SK-N-SH (cell line): ENCODE data around the gene POMGNT1. TPM values are rescaled to one million over a fixed set of nuclear protein-coding genes. Genes with fewer than 3 reads are reported as not detected.

Experiments
- CTCF ChIA-PET: fragments of 300-600, 350-600 bp; formaldehyde crosslinking; extraction: SDS; loops from one replicate; lab custom pipeline; 2021; lab: Yijun Ruan, JAX
- POLR2A ChIA-PET: fragments of 350-600 bp; sonication (Branson Sonifier 250); formaldehyde crosslinking; extraction: SDS; loops from one replicate; lab custom pipeline; 2020; ENCODE audit warnings: antibody characterized with exemption, inconsistent platforms; lab: Yijun Ruan, JAX
- DNase-seq: peaks from one replicate; pipeline ENCODE4 v3.0.0; 2012
- H2AFZ ChIP-seq: fragments of 200-600 bp; sonication (generic); 2 replicates; pipeline ENCODE4 v1.8.1; 2016; ENCODE audit warnings: antibody characterized with exemption, mild to moderate bottlenecking, low read depth
- H3F3A ChIP-seq: fragments of 200-600 bp; sonication (generic); replicated peaks from 2 replicates; pipeline ENCODE3; 2016; ENCODE audit warnings: antibody characterized with exemption, mild to moderate bottlenecking; ENCODE audit not compliant: insufficient read depth
- H3K27ac ChIP-seq, 2 experiments: fragments of 200-500 bp in 1 of 2; fragments of 200-600 bp in 1 of 2; sonication (Bioruptor generic) in 1 of 2; sonication (generic), shearing (Covaris generic) in 1 of 2; 2 replicates each; pipeline versions ENCODE4 v1.5.1 to v1.6.1; 2014 to 2016; ENCODE audit warnings: low read depth in 2 of 2, inconsistent platforms in 1 of 2, low read length in 1 of 2, mild to moderate bottlenecking in 1 of 2, mixed read lengths in 1 of 2
- H3K27me3 ChIP-seq: fragments of 200-600 bp; sonication (generic), shearing (Covaris generic); 2 replicates; pipeline ENCODE4 v1.6.1; 2016; ENCODE audit warnings: mixed run types; ENCODE audit not compliant: insufficient read depth
- H3K36me3 ChIP-seq, 2 experiments: fragments of 200-500 bp in 1 of 2; fragments of 200-600 bp in 1 of 2; sonication (Bioruptor generic) in 1 of 2; sonication (generic) in 1 of 2; replicated peaks in 1 of 2; 2 replicates each; pipeline versions ENCODE3 to v1.5.1; 2014 to 2016; ENCODE audit warnings: low read length in 1 of 2, mild to moderate bottlenecking in 1 of 2; ENCODE audit not compliant: insufficient read depth in 2 of 2, control insufficient read depth in 1 of 2
- H3K4me1 ChIP-seq, 2 experiments: fragments of 200-500 bp in 1 of 2; fragments of 200-600 bp in 1 of 2; sonication (Bioruptor generic) in 1 of 2; sonication (generic), shearing (Covaris generic) in 1 of 2; 2 replicates each; pipeline versions ENCODE4 v1.5.1 to v1.6.1; 2014 to 2016; ENCODE audit warnings: low read depth in 1 of 2, low read length in 1 of 2, mixed run types in 1 of 2; ENCODE audit not compliant: insufficient read depth in 2 of 2, control insufficient read depth in 1 of 2
- H3K4me2 ChIP-seq: fragments of 200-600 bp; sonication (generic), shearing (Covaris generic); 2 replicates; pipeline ENCODE4 v1.6.1; 2017; ENCODE audit warnings: mixed run types
- H3K4me3 ChIP-seq, 2 experiments: fragments of 200-500 bp in 1 of 2; fragments of 200-600 bp in 1 of 2; sonication (Bioruptor generic) in 1 of 2; sonication (generic), shearing (Covaris generic) in 1 of 2; 2 replicates each; pipeline versions ENCODE4 v1.5.1 to v1.8.1; 2014 to 2016; ENCODE audit warnings: low read depth in 2 of 2, inconsistent platforms in 1 of 2, low read length in 1 of 2, mild to moderate bottlenecking in 1 of 2, mixed read lengths in 1 of 2, moderate library complexity in 1 of 2
- H3K79me2 ChIP-seq: fragments of 200-600 bp; sonication (generic); 2 replicates; pipeline ENCODE4 v1.8.1; 2017; ENCODE audit warnings: mild to moderate bottlenecking; ENCODE audit not compliant: insufficient read depth
- H3K9ac ChIP-seq: fragments of 200-600 bp; sonication (generic); 2 replicates; pipeline ENCODE4 v1.6.1; 2017; ENCODE audit warnings: mixed run types
- H3K9me2 ChIP-seq: fragments of 200-600 bp; sonication (generic); 2 replicates; pipeline ENCODE4 v1.6.1; 2017; ENCODE audit warnings: mixed run types
- H3K9me3 ChIP-seq: fragments of 200-600 bp; sonication (generic); 2 replicates; pipeline ENCODE4 v1.6.1; 2017; ENCODE audit warnings: mixed run types, mild to moderate bottlenecking, moderate library complexity
- H4K20me1 ChIP-seq: fragments of 200-600 bp; sonication (generic); 2 replicates; pipeline ENCODE4 v1.6.1; 2017; ENCODE audit warnings: mild to moderate bottlenecking, mixed run types; ENCODE audit not compliant: insufficient read depth
- EP300 ChIP-seq, 2 experiments: IDR thresholded peaks; 2 replicates each; pipeline versions ENCODE4 v1.4.0 to v1.6.1; 2012; ENCODE audit warnings: borderline replicate concordance in 1 of 2, low read depth in 1 of 2, low read length in 1 of 2
- FOSL2 ChIP-seq: IDR thresholded peaks from 2 replicates; pipeline ENCODE4 v1.4.0; 2012; ENCODE audit warnings: low read depth, mild to moderate bottlenecking, moderate library complexity, borderline replicate concordance
- FOXJ3 ChIP-seq: sonication (generic); formaldehyde crosslinking; IDR thresholded peaks from 2 replicates; pipeline ENCODE4 v1.5.1; 2020; ENCODE audit warnings: mild to moderate bottlenecking, missing genetic modification reagents
- GABPA ChIP-seq: IDR thresholded peaks from 2 replicates; pipeline ENCODE4 v1.4.0; 2012; ENCODE audit warnings: low read depth, mild to moderate bottlenecking
- GATA2 ChIP-seq: sonication (generic); formaldehyde crosslinking; IDR thresholded peaks from 2 replicates; pipeline ENCODE4 v1.5.0; 2020; ENCODE audit warnings: mild to moderate bottlenecking, missing genetic modification reagents
- JUND ChIP-seq: IDR thresholded peaks from 2 replicates; pipeline ENCODE4 v1.4.0; 2012
- NFIC ChIP-seq: IDR thresholded peaks from 2 replicates; pipeline ENCODE4 v1.4.0; 2012; ENCODE audit warnings: borderline replicate concordance
- NRF1 ChIP-seq: IDR thresholded peaks from 2 replicates; pipeline ENCODE4 v1.6.1; 2012; ENCODE audit warnings: low read depth, mild to moderate bottlenecking, low read length
- PBX3 ChIP-seq: IDR thresholded peaks from 2 replicates; pipeline ENCODE4; 2012
- RAD21 ChIP-seq: IDR thresholded peaks from 2 replicates; pipeline ENCODE4 v1.6.1; 2012; ENCODE audit warnings: mild to moderate bottlenecking, low read length
- RCOR1 ChIP-seq: fragments of 150-350 bp; IDR thresholded peaks from 2 replicates; pipeline ENCODE4 v1.6.1; 2017; ENCODE audit warnings: antibody characterized with exemption, low read length
- RFX5 ChIP-seq: IDR thresholded peaks from 2 replicates; pipeline ENCODE4 v1.6.1; 2012; ENCODE audit warnings: mild to moderate bottlenecking, improper control_type of control experiment, low read length
- RXRA ChIP-seq: IDR thresholded peaks from 2 replicates; pipeline ENCODE4 v1.4.0; 2012; ENCODE audit warnings: low read depth, mild to moderate bottlenecking, borderline replicate concordance
- SIN3A ChIP-seq: IDR thresholded peaks from 2 replicates; pipeline ENCODE4 v1.6.1; 2012; ENCODE audit warnings: low read depth, mild to moderate bottlenecking, low read length, moderate library complexity, borderline replicate concordance
- TAF1 ChIP-seq: IDR thresholded peaks from 2 replicates; pipeline ENCODE4 v1.6.1; 2012; ENCODE audit warnings: low read depth, mild to moderate bottlenecking, low read length, moderate library complexity, borderline replicate concordance
- TEAD4 ChIP-seq: IDR thresholded peaks from 2 replicates; pipeline ENCODE4 v1.4.0; 2012; ENCODE audit warnings: mild to moderate bottlenecking, borderline replicate concordance; ENCODE audit not compliant: insufficient read depth
- WGBS: methylation state at CpG from one replicate; pipeline ENCODE4 v1.1.6; 2017; ENCODE audit warnings: low lambda C conversion rate; 5-methylcytosine and 5-hydroxymethylcytosine counted together
- polyA plus RNA-seq, 3 experiments: library from polyadenylated mRNA; depleted of rRNA; stranded (reverse); fragments of >200 nt; gene quantifications; 2 replicates each; pipeline ENCODE4 v1.2.3, GENCODE V29; 2012
- TF ChIP-seq, protein P1 (sequence below): IDR thresholded peaks from 2 replicates; pipeline ENCODE4 v1.4.0; 2012; ENCODE audit warnings: low read depth, borderline replicate concordance
- TF ChIP-seq, protein P2 (sequence below): fragments of 150-350 bp; IDR thresholded peaks from 2 replicates; pipeline ENCODE4 v1.6.1; 2016; ENCODE audit warnings: mild to moderate bottlenecking, low read depth, low read length
- TF ChIP-seq, protein P3 (sequence below): IDR thresholded peaks from 2 replicates; pipeline ENCODE4 v1.4.0; 2012; ENCODE audit warnings: low read depth

The POMGNT1 gene
- polyA plus RNA-seq, 1 of the 3 experiments (the other 2 are of a cell fraction) = 165 TPM

- Histone ChIP-seq H3K36me3 (no peaks in the 10 kb centered on the region), H3K9me3 (no peaks in the 10 kb centered on the region), H3K27me3 (no peaks in the 10 kb centered on the region), H3K4me2 (peak overlapping the region; percentile 99; the same call in 1 of the 2 replicates), H3K9me2 (no peaks in the 10 kb centered on the region), H3K4me1 (peaks cover 4 to 13% of the 10 kb centered on the region in 2 experiments; a peak in 1 of 4 replicates), H3K9ac (no peak overlapping the region), H3K27ac (no peak overlapping the region), H4K20me1 (no peaks in the 10 kb centered on the region), H2AFZ (no peak overlapping the region), H3F3A (no peaks in the 10 kb centered on the region), H3K4me3 (no peak overlapping the region), H3K79me2 (no peaks in the 10 kb centered on the region)
- ChIA-PET POLR2A (no interaction called here), CTCF (interaction anchor here (1.5 to 6.8 kb wide), 2 partner anchors 16 to 18 kb away, joined by 3 to 29 read pairs; no protein-coding TSS in a partner anchor)
- TF ChIP-seq EP300 (IDR thresholded peaks at IDR 0.05; ENCODE audit: borderline replicate concordance in 1 of 2, low read depth in 1 of 2, low read length in 1 of 2) = no peak
- no peak for TF ChIP-seq TEAD4
- TF ChIP-seq, protein P1, sequence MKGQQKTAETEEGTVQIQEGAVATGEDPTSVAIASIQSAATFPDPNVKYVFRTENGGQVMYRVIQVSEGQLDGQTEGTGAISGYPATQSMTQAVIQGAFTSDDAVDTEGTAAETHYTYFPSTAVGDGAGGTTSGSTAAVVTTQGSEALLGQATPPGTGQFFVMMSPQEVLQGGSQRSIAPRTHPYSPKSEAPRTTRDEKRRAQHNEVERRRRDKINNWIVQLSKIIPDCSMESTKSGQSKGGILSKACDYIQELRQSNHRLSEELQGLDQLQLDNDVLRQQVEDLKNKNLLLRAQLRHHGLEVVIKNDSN = no peak
- TF ChIP-seq, protein P2, sequence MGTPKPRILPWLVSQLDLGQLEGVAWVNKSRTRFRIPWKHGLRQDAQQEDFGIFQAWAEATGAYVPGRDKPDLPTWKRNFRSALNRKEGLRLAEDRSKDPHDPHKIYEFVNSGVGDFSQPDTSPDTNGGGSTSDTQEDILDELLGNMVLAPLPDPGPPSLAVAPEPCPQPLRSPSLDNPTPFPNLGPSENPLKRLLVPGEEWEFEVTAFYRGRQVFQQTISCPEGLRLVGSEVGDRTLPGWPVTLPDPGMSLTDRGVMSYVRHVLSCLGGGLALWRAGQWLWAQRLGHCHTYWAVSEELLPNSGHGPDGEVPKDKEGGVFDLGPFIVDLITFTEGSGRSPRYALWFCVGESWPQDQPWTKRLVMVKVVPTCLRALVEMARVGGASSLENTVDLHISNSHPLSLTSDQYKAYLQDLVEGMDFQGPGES = no peak
- TF ChIP-seq, protein P3, sequence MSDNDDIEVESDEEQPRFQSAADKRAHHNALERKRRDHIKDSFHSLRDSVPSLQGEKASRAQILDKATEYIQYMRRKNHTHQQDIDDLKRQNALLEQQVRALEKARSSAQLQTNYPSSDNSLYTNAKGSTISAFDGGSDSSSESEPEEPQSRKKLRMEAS = no peak
- no peak for TF ChIP-seq RAD21
- no peak for TF ChIP-seq NFIC
- TF ChIP-seq RXRA = no peak
- TF ChIP-seq GATA2 (CRISPR knock-in tag) = no peak
- no peak for TF ChIP-seq RFX5
- no peak for TF ChIP-seq SIN3A
- TF ChIP-seq NRF1 = no peak
- no peak for TF ChIP-seq RCOR1
- no peak for TF ChIP-seq TAF1
- no peak for TF ChIP-seq GABPA
- TF ChIP-seq FOSL2 = no peak
- no peak for TF ChIP-seq FOXJ3 (CRISPR knock-in tag)
- no peak for TF ChIP-seq JUND
- TF ChIP-seq PBX3 = no peak
- peak; percentile 13 for DNase-seq
- 78% methylated on average over 3 of the region's 3 CpGs for WGBS
Measured at GRCh38 chr1:46205791-46206190, 7.6 kb upstream of the POMGNT1 start.
